Measurements from ENCODE around the gene CGN.

Gene CGN

GRCh38 chr1:151562661-151563060 lies 51.5 kb downstream of the CGN start:
- Histone ChIP-seq H3K4me3 (replicated peaks; ENCODE audit: insufficient read depth, low read length) (no peak overlapping the region), H3K27me3 (ENCODE audit: insufficient read depth, poor library complexity, severe bottlenecking) (no peaks in the 10 kb centered on the region), H3K27ac (replicated peaks) (no peak overlapping the region)
- TF ChIP-seq SPI1 (IDR thresholded peaks at IDR 0.05; ENCODE audit: borderline replicate concordance, low read depth) (no peak), REST (IDR thresholded peaks at IDR 0.05; ENCODE audit: insufficient replicate concordance, low read depth) (no peak), CTCF (IDR thresholded peaks at IDR 0.05; ENCODE audit: insufficient read depth, low read length) (no peak), POLR2AphosphoS5 (IDR thresholded peaks at IDR 0.05; ENCODE audit: low read depth) (no peak), GABPA (IDR thresholded peaks at IDR 0.05; ENCODE audit: low read depth) (no peak)
- DNase-seq (ENCODE audit: low read depth in 1 of 2, low spot score in 1 of 2), result no peak

DNA sequence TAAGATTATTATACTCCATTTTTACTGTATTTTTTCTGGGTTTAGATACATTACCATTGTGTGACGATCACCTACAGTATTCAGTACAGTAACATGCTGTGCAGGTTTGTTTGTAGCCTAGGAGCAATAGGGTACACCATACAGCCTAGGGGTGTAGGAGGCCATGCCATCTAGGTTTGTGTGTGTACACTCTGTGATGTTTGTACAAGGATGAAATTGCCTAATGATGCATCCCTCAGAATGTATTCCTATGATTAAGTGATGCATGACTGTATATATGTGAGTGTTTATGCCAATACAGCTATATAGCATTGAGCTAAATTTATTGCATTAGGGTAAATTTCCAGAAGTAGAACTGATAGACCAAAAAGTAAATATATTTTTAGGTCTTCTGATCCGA lies 52.2 kb downstream of the CGN start:
- H3K27me3 ChIP-seq (ENCODE audit: insufficient read depth, poor library complexity, severe bottlenecking), result no peaks in the 10 kb centered on the region
- TF ChIP-seq CTCF (IDR thresholded peaks at IDR 0.05; ENCODE audit: insufficient read depth, low read length) (no peak), SPI1 (IDR thresholded peaks at IDR 0.05; ENCODE audit: borderline replicate concordance, low read depth) (no peak), GABPA (IDR thresholded peaks at IDR 0.05; ENCODE audit: low read depth) (no peak), POLR2AphosphoS5 (IDR thresholded peaks at IDR 0.05; ENCODE audit: low read depth) (no peak), REST (IDR thresholded peaks at IDR 0.05; ENCODE audit: insufficient replicate concordance, low read depth) (no peak)
- DNase-seq (ENCODE audit: low read depth in 1 of 2, low spot score in 1 of 2), result no peak
- H3K4me3 ChIP-seq (replicated peaks; ENCODE audit: insufficient read depth, low read length), result no peak overlapping the region
- no peak overlapping the region for H3K27ac ChIP-seq (replicated peaks)

GRCh38 chr1:151565502-151566189 lies 54.5 kb downstream of the CGN start:
- no peak overlapping the region for H3K4me3 ChIP-seq (replicated peaks; ENCODE audit: insufficient read depth, low read length)
- no peaks in the 10 kb centered on the region for H3K27me3 ChIP-seq (ENCODE audit: insufficient read depth, poor library complexity, severe bottlenecking)
- TF ChIP-seq GABPA (IDR thresholded peaks at IDR 0.05; ENCODE audit: low read depth), result no peak
- TF ChIP-seq POLR2AphosphoS5 (IDR thresholded peaks at IDR 0.05; ENCODE audit: low read depth), result no peak
- no peak overlapping the region for H3K27ac ChIP-seq (replicated peaks)
- DNase-seq (ENCODE audit: low read depth in 1 of 2, low spot score in 1 of 2), result no peak

DNA sequence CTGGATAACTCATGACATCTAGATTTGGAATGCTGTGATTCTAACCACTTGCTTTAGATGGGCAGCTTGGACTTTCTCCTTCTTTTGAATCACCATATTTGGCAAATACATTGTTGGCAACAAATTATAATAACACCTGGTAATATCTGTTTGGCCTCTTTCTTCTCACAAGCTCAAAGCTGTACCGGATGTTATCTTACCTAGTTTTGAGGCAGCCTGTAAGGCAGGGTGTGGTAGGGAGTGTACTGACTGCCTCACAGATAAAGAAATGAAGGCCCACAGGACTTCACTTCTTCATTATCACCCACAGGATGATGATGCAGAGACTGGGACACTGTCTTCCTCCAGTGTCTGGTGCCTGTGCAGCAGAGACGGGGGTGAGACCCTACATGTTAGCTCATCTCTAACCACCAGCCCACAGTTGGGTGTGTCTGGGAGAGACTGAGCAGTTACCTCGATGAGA lies 57.5 kb downstream of the CGN start:
- Histone ChIP-seq H3K27me3 (ENCODE audit: insufficient read depth, poor library complexity, severe bottlenecking) (no peaks in the 10 kb centered on the region), H3K27ac (replicated peaks) (no peak overlapping the region), H3K4me3 (replicated peaks; ENCODE audit: insufficient read depth, low read length) (no peak overlapping the region)
- DNase-seq (ENCODE audit: low read depth in 1 of 2, low spot score in 1 of 2), result no peak
- TF ChIP-seq GABPA (IDR thresholded peaks at IDR 0.05; ENCODE audit: low read depth) (no peak), SPI1 (IDR thresholded peaks at IDR 0.05; ENCODE audit: borderline replicate concordance, low read depth) (no peak), REST (IDR thresholded peaks at IDR 0.05; ENCODE audit: insufficient replicate concordance, low read depth) (no peak), CTCF (IDR thresholded peaks at IDR 0.05; ENCODE audit: insufficient read depth, low read length) (no peak), POLR2AphosphoS5 (IDR thresholded peaks at IDR 0.05; ENCODE audit: low read depth) (no peak)

Measured in HL-60 (cell line).